K562 (cell line): ENCODE measurements around the gene WWOX. TPM values are rescaled to one million over a fixed set of nuclear protein-coding genes. Genes with fewer than 3 reads are reported as not detected.

Experiments
- ATAC-seq: fragments of 200-7000 bp; cut with Tn5 transposase; 3 replicates; pipeline ENCODE4 v1.9.1; 2020; ENCODE audit warnings: moderate library complexity
- BruUV-seq: library from RNA; stranded (reverse); fragments of 400-500 nt; replicated peaks from 2 replicates; lab custom pipeline; 2021; lab: Mats Ljungman, UMichigan
- CTCF ChIA-PET: fragments of 300-600 bp; formaldehyde crosslinking; extraction: SDS; loops from one replicate; lab custom pipeline; 2021; ENCODE audit warnings: low intra/inter-chr PET ratio; lab: Yijun Ruan, JAX
- POLR2A ChIA-PET: fragments of 300-600, 350-650 bp; sonication (Branson Sonifier 250); formaldehyde crosslinking; extraction: SDS; loops from one replicate; lab custom pipeline; 2021; ENCODE audit warnings: antibody characterized with exemption, inconsistent platforms; lab: Yijun Ruan, JAX
- DNase-seq, 4 experiments: peaks; one replicate each; pipeline versions ENCODE4 v3.0.0 to v3.0.0-alpha.2; 2011 to 2018; ENCODE audit warnings: low spot score in 3 of 4, mixed read lengths in 3 of 4; ENCODE audit errors: extremely low read depth in 1 of 4
- FAIRE-seq: peaks from 2 replicates; lab custom pipeline; 2011; peaks lifted over from hg19 to GRCh38; lab: Jason Lieb, UNC
- H2AFZ ChIP-seq: 2 replicates; pipeline ENCODE4 v1.6.0; 2011; ENCODE audit warnings: low read depth, low read length, control low read depth, inconsistent platforms
- H3K27ac ChIP-seq: fragments of 200-600 bp; 3 replicates; pipeline ENCODE4 v1.8.0; 2011; ENCODE audit warnings: low read depth, mild to moderate bottlenecking, control low read depth, inconsistent platforms, low read length, moderate library complexity, mixed read lengths; ENCODE audit errors: extremely low read depth
- H3K27me3 ChIP-seq, 2 experiments: fragments of 300-600 bp in 1 of 2; 2 replicates in 1 of 2; 3 replicates in 1 of 2; pipeline versions ENCODE4 v1.6.0 to v1.8.0; 2011; ENCODE audit warnings: inconsistent platforms in 2 of 2, low read length in 2 of 2, mild to moderate bottlenecking in 1 of 2, mixed read lengths in 1 of 2, moderate library complexity in 1 of 2; ENCODE audit not compliant: control insufficient read depth in 2 of 2, insufficient read depth in 2 of 2
- H3K36me3 ChIP-seq: fragments of 300-600 bp; 3 replicates; pipeline ENCODE4 v1.8.0; 2011; ENCODE audit warnings: mild to moderate bottlenecking, low read length, inconsistent platforms; ENCODE audit not compliant: control insufficient read depth, insufficient read depth
- H3K4me1 ChIP-seq, 2 experiments: fragments of 200-600 bp in 1 of 2; replicated peaks in 1 of 2; 2 replicates in 1 of 2; 3 replicates in 1 of 2; pipeline versions ENCODE4 v1.5.1 to v1.8.0; 2011; ENCODE audit warnings: inconsistent platforms in 2 of 2, low read length in 2 of 2, mild to moderate bottlenecking in 1 of 2, mixed read lengths in 1 of 2, moderate library complexity in 1 of 2; ENCODE audit not compliant: control insufficient read depth in 2 of 2, insufficient read depth in 2 of 2
- H3K4me2 ChIP-seq: 2 replicates; pipeline ENCODE4 v1.6.1; 2011; ENCODE audit warnings: low read length, control low read depth, inconsistent platforms, mixed read lengths; ENCODE audit not compliant: insufficient read depth
- H3K4me3 ChIP-seq: fragments of 200-600 bp; sonication (generic), shearing (Covaris generic); 2 replicates; pipeline ENCODE4 v1.5.1; 2016; ENCODE audit warnings: control low read depth, inconsistent platforms
- H3K79me2 ChIP-seq: fragments of 200-600 bp; 3 replicates; pipeline ENCODE4 v1.8.0; 2011; ENCODE audit warnings: low read length, inconsistent platforms; ENCODE audit not compliant: control insufficient read depth, insufficient read depth
- H3K9ac ChIP-seq, 2 experiments: 2 replicates each; pipeline versions ENCODE4 v1.6.0 to v1.6.1; 2011; ENCODE audit warnings: low read depth in 2 of 2, low read length in 2 of 2, control low read depth in 1 of 2, inconsistent platforms in 1 of 2, mild to moderate bottlenecking in 1 of 2, mixed read lengths in 1 of 2; ENCODE audit not compliant: insufficient read depth in 1 of 2
- H3K9me1 ChIP-seq: one replicate; pipeline ENCODE4 v1.6.0; 2011; ENCODE audit warnings: inconsistent platforms, mild to moderate bottlenecking, low read length, moderate library complexity; ENCODE audit not compliant: control insufficient read depth, insufficient read depth
- H3K9me3 ChIP-seq: replicated peaks from 2 replicates; pipeline ENCODE4 v1.5.1; 2011; ENCODE audit warnings: low read depth, low read length, inconsistent platforms; ENCODE audit not compliant: control insufficient read depth, insufficient read depth
- H4K20me1 ChIP-seq: replicated peaks from 2 replicates; pipeline ENCODE4 v1.6.1; 2011; ENCODE audit warnings: low read length, inconsistent platforms, mixed read lengths; ENCODE audit not compliant: control insufficient read depth, insufficient read depth
- E2F1 ChIP-seq: sonication (generic); formaldehyde crosslinking; IDR thresholded peaks from 2 replicates; pipeline ENCODE4 v1.8.1; 2023; ENCODE audit warnings: mild to moderate bottlenecking, missing genetic modification reagents, moderate library complexity
- KLF10 ChIP-seq: fragments of 250-450 bp; sonication (Bioruptor Pico); IDR thresholded peaks from 2 replicates; pipeline ENCODE4 v1.6.1; 2021; ENCODE audit warnings: matching md5 sums
- NCOA1 ChIP-seq: fragments of 450-650 bp; IDR thresholded peaks from 2 replicates; pipeline ENCODE4 v1.6.1; 2016; ENCODE audit warnings: low read depth
- SMAD4 ChIP-seq: fragments of 250-450 bp; sonication (Bioruptor Pico); conservative IDR thresholded peaks from 2 replicates; pipeline ENCODE4 v1.8.0; 2021; ENCODE audit warnings: inconsistent platforms, mild to moderate bottlenecking, moderate library complexity
- SNIP1 ChIP-seq: fragments of 450-650 bp; IDR thresholded peaks from 2 replicates; pipeline ENCODE4 v1.7.1; 2017; ENCODE audit warnings: low read depth, mild to moderate bottlenecking
- TFAM ChIP-seq: fragments of 250-450 bp; sonication (Bioruptor Pico); conservative IDR thresholded peaks from 2 replicates; pipeline ENCODE4 v1.5.0; 2021; ENCODE audit warnings: mild to moderate bottlenecking, moderate library complexity
- ZNF134 ChIP-seq: fragments of 250-450 bp; sonication (Bioruptor Pico); conservative IDR thresholded peaks from 2 replicates; pipeline ENCODE4 v1.4.0; 2020
- ZNF175 ChIP-seq: fragments of 200-800 bp; sonication (Bioruptor generic); IDR thresholded peaks from 2 replicates; pipeline ENCODE4 v1.6.1; 2016; ENCODE audit warnings: low read depth, mild to moderate bottlenecking, missing genetic modification characterization, missing compliant biosample characterization
- ZNF217 ChIP-seq: sonication (generic); formaldehyde crosslinking; IDR thresholded peaks from 2 replicates; pipeline ENCODE4 v1.8.0; 2022; ENCODE audit warnings: mild to moderate bottlenecking, missing genetic modification reagents
- ZNF280B ChIP-seq: fragments of 250-450 bp; sonication (Bioruptor Pico); IDR thresholded peaks from 2 replicates; pipeline ENCODE4 v1.5.1; 2021; ENCODE audit warnings: mild to moderate bottlenecking
- ZNF318 ChIP-seq, 2 experiments: fragments of 450-650 bp; IDR thresholded peaks; 2 replicates each; pipeline ENCODE4 v1.6.1; 2016; ENCODE audit warnings: mild to moderate bottlenecking in 2 of 2, borderline replicate concordance in 1 of 2, low read depth in 1 of 2, moderate library complexity in 1 of 2
- ZNF57 ChIP-seq: fragments of 450-650 bp; formaldehyde crosslinking; IDR thresholded peaks from 2 replicates; pipeline ENCODE4 v1.4.0; 2020; ENCODE audit warnings: mild to moderate bottlenecking, moderate library complexity
- ZNF707 ChIP-seq: fragments of 250-450 bp; sonication (Bioruptor Pico); conservative IDR thresholded peaks from 2 replicates; pipeline ENCODE4 v1.8.0; 2022; ENCODE audit warnings: inconsistent platforms, mild to moderate bottlenecking, moderate library complexity
- WGBS: fragments of 100-300 bp; shearing (Covaris generic); methylation state at CpG from one replicate; pipeline ENCODE4 v1.1.6; 2016; ENCODE audit warnings: low coverage, mixed read lengths; ENCODE audit not compliant: insufficient coverage; ENCODE audit errors: missing lambda C conversion rate; 5-methylcytosine and 5-hydroxymethylcytosine counted together
- in situ Hi-C: fragments of 300-500 bp; cut with MboI; formaldehyde crosslinking; loops from 4 replicates; pipeline ENCODE4 v1.15.0; 2018; ENCODE audit warnings: inconsistent platforms, mixed read lengths
- intact Hi-C: fragments of 100-400 bp; cut with micrococcal nuclease; formaldehyde crosslinking; loops from 2 replicates; pipeline ENCODE4 v1.14.2; 2022
- polyA plus RNA-seq, 8 experiments: library from polyadenylated mRNA; depleted of rRNA in 4 of 8; stranded (reverse) in 5 of 8; unstranded in 3 of 8; fragments of >200 nt; fragmentation: Nextera tagmentation in 2 of 8; fragmentation: Illumina TruSeq in 1 of 8; extraction: Ambion mirVana in 2 of 8; extraction: Trizol in 1 of 8; gene quantifications; 2 replicates each; pipeline versions ENCODE4 v1.2.1 to v1.2.3, GENCODE V29; 2011 to 2014; ENCODE audit warnings: inconsistent platforms in 1 of 8, missing spikeins in 1 of 8
- total RNA-seq, 7 experiments: library from RNA; depleted of rRNA in 6 of 7; stranded (reverse); fragments of >200 nt in 6 of 7; fragmentation: Illumina TruSeq in 2 of 7; extraction: Trizol in 2 of 7; gene quantifications; 2 replicates each; pipeline versions ENCODE4 v1.2.1 to v1.2.3, GENCODE V29; 2011 to 2021; ENCODE audit warnings: low replicate concordance in 1 of 7

Gene WWOX
- total and polyA plus RNA-seq, 9 of the 15 experiments (the other 6 are each of a cell fraction or from before 2014, with no cell fraction given): 1.6 to 22.7 (median 8.1) TPM

GRCh38 chr16:79019431-79019830 lies 920.0 kb downstream of the WWOX start:
- H3K27ac ChIP-seq: no peak overlapping the region
- WGBS: 0% methylated on average over 3 of the region's 3 CpGs
- no TSS peak for BruUV-seq
- DNase-seq: no peak
- no peaks in the 10 kb centered on the region; the same call in 1 of the 2 replicates for H4K20me1 ChIP-seq
- ATAC-seq: no peak
- no peak overlapping the region for H3K4me3 ChIP-seq
- no peak overlapping the region for H3K4me2 ChIP-seq
- FAIRE-seq: no peak
- ChIA-PET CTCF (no interaction called here), POLR2A (interaction anchor here (0.6 kb wide), 1 partner anchor 18 kb away, joined by 3 read pairs; no protein-coding TSS in a partner anchor)
- H3K27me3 ChIP-seq: peaks cover 13 to 23% of the 10 kb centered on the region in 2 experiments; a peak in 4 of 5 replicates
- no peaks in the 10 kb centered on the region for H3K4me1 ChIP-seq
- H3K79me2 ChIP-seq: no peaks in the 10 kb centered on the region
- H2AFZ ChIP-seq: no peak overlapping the region
- H3K9me3 ChIP-seq: no peaks in the 10 kb centered on the region
- intact Hi-C loops: no loop called here
- in situ Hi-C loops: no loop called here
- no peak overlapping the region for H3K9ac ChIP-seq
- no peaks in the 10 kb centered on the region for H3K9me1 ChIP-seq
- H3K36me3 ChIP-seq: no peaks in the 10 kb centered on the region
- no peak for TF ChIP-seq NCOA1
- TF ChIP-seq ZNF217 (CRISPR knock-in tag): no peak
- no peak for TF ChIP-seq KLF10 (CRISPR knock-in tag)
- TF ChIP-seq ZNF57 (CRISPR knock-in tag): no peak
- no peak for TF ChIP-seq E2F1 (CRISPR knock-in tag)
- TF ChIP-seq ZNF318 (IDR thresholded peaks at IDR 0.05; ENCODE audit: borderline replicate concordance in 1 of 2, low read depth in 1 of 2): no peak
- TF ChIP-seq ZNF175 (CRISPR knock-in tag): no peak
- TF ChIP-seq ZNF280B (CRISPR knock-in tag): no peak
- TF ChIP-seq TFAM (CRISPR knock-in tag): no peak
- no peak for TF ChIP-seq ZNF707 (CRISPR knock-in tag)
- TF ChIP-seq SNIP1: no peak
- TF ChIP-seq ZNF134 (CRISPR knock-in tag): no peak
- no peak for TF ChIP-seq SMAD4
